B cell (primary cell): ENCODE data around the gene MOGAT2. TPM values are rescaled to one million over a fixed set of nuclear protein-coding genes. Genes with fewer than 3 reads are reported as not detected.

Source experiments
- ATAC-seq: fragments of 200-7000 bp; cut with Tn5 transposase; one replicate; pipeline ENCODE4 v1.10.0; 2021; ENCODE audit warnings: low read depth, mild to moderate bottlenecking, moderate number of reproducible peaks, moderate library complexity
- CTCF ChIA-PET: fragments of 350-600 bp; sonication (Branson Sonifier 250); formaldehyde crosslinking; loops from one replicate; lab custom pipeline; 2021; ENCODE audit warnings: antibody characterized with exemption, inconsistent platforms; lab: Charles Lee
- POLR2A ChIA-PET: fragments of 350-600 bp; sonication (Branson Sonifier 250); formaldehyde crosslinking; loops from one replicate; lab custom pipeline; 2021; ENCODE audit warnings: antibody characterized with exemption; lab: Charles Lee
- DNase-seq: peaks from one replicate; pipeline ENCODE4 v3.0.0; 2013
- H2AFZ ChIP-seq: 2 replicates; pipeline ENCODE4 v1.6.1; 2012; ENCODE audit warnings: mild to moderate bottlenecking, low read depth, low read length; ENCODE audit not compliant: insufficient read depth, poor library complexity, severe bottlenecking
- H3K27ac ChIP-seq, 2 donors: 1 replicate in 1 of 2; 2 replicates in 1 of 2; pipeline ENCODE4 v1.5.1; 2012 to 2013; ENCODE audit warnings: low read length in 2 of 2, mild to moderate bottlenecking in 2 of 2, moderate library complexity in 1 of 2
- H3K27me3 ChIP-seq, 4 experiments: fragments of 200-600 bp in 1 of 4; sonication (generic) in 1 of 4; replicated peaks in 1 of 4; 1 replicate in 2 of 4; 2 replicates in 2 of 4; pipeline versions ENCODE4 v1.6.1 to v1.7.0; 2013 to 2016; ENCODE audit warnings: low read length in 3 of 4, mild to moderate bottlenecking in 2 of 4, mixed read lengths in 1 of 4, moderate library complexity in 1 of 4; ENCODE audit not compliant: insufficient read depth in 4 of 4, control insufficient read depth in 3 of 4; ENCODE audit errors: control extremely low read depth in 1 of 4
- H3K36me3 ChIP-seq, 2 experiments: replicated peaks in 1 of 2; 1 replicate in 1 of 2; 2 replicates in 1 of 2; pipeline versions ENCODE4 v1.6.1 to v1.7.1; 2013; ENCODE audit warnings: low read length in 1 of 2; ENCODE audit not compliant: insufficient read depth in 2 of 2, control insufficient read depth in 1 of 2; ENCODE audit errors: control extremely low read depth in 1 of 2, extremely low read depth in 1 of 2
- H3K4me1 ChIP-seq, 2 donors: fragments of 200-600 bp in 1 of 2; sonication (generic) in 1 of 2; 1 replicate in 1 of 2; 2 replicates in 1 of 2; pipeline versions ENCODE4 v1.5.1 to v1.6.1; 2013 to 2017; ENCODE audit warnings: low read length in 2 of 2; ENCODE audit not compliant: control insufficient read depth in 2 of 2, insufficient read depth in 2 of 2
- H3K4me2 ChIP-seq: replicated peaks from 2 replicates; pipeline ENCODE3; 2012; ENCODE audit warnings: mild to moderate bottlenecking, low read depth, low read length; ENCODE audit not compliant: poor library complexity, severe bottlenecking
- H3K4me3 ChIP-seq, 5 experiments: fragments of 200-600 bp in 1 of 5; sonication (generic) in 1 of 5; 1 replicate in 3 of 5; 2 replicates in 2 of 5; pipeline versions ENCODE4 v1.5.1 to v1.7.0; 2011 to 2016; ENCODE audit warnings: low read length in 4 of 5, mild to moderate bottlenecking in 4 of 5, low read depth in 2 of 5, control low read depth in 1 of 5, moderate library complexity in 1 of 5; ENCODE audit not compliant: insufficient read depth in 1 of 5; ENCODE audit errors: control extremely low read depth in 1 of 5, extremely low read depth in 1 of 5
- H3K79me2 ChIP-seq: fragments of 200-600 bp; sonication (generic); one replicate; pipeline ENCODE4 v1.6.0; 2016; ENCODE audit warnings: low read length; ENCODE audit not compliant: control insufficient read depth, insufficient read depth
- H3K9ac ChIP-seq: fragments of 200-600 bp; sonication (generic); 2 replicates; pipeline ENCODE4 v1.6.1; 2017; ENCODE audit warnings: mild to moderate bottlenecking, low read length, moderate library complexity
- H3K9me3 ChIP-seq, 3 donors: one replicate each; pipeline versions ENCODE4 v1.6.1 to v1.7.1; 2013; ENCODE audit warnings: low read length in 2 of 3; ENCODE audit not compliant: control insufficient read depth in 2 of 3, insufficient read depth in 1 of 3; ENCODE audit errors: control extremely low read depth in 1 of 3
- H4K20me1 ChIP-seq: 2 replicates; pipeline ENCODE4 v1.6.0; 2012; ENCODE audit warnings: mild to moderate bottlenecking, low read length; ENCODE audit not compliant: insufficient read depth, control insufficient read depth, poor library complexity, severe bottlenecking
- H3K27ac Mint-ChIP-seq: one replicate; pipeline ENCODE4 v1.8.0; 2021; ENCODE audit warnings: mixed read lengths
- H3K27me3 Mint-ChIP-seq: one replicate; pipeline ENCODE4 v1.8.0; 2021; ENCODE audit warnings: mixed read lengths
- H3K4me1 Mint-ChIP-seq: one replicate; pipeline ENCODE4 v1.8.0; 2021; ENCODE audit warnings: mixed read lengths
- H3K4me3 Mint-ChIP-seq: one replicate; pipeline ENCODE4 v1.8.0; 2021; ENCODE audit warnings: mixed read lengths
- H3K9me3 Mint-ChIP-seq: one replicate; pipeline ENCODE4 v1.8.0; 2022; ENCODE audit warnings: mixed read lengths; ENCODE audit not compliant: insufficient read depth
- CTCF ChIP-seq: fragments of 200-600 bp; IDR thresholded peaks from one replicate; pipeline ENCODE4 v1.8.0; 2022; ENCODE audit warnings: antibody characterized with exemption, mild to moderate bottlenecking
- EZH2 ChIP-seq: IDR thresholded peaks from 2 replicates; pipeline ENCODE4 v1.6.1; 2012; ENCODE audit warnings: borderline replicate concordance, low read depth, mild to moderate bottlenecking, moderate library complexity, low read length; ENCODE audit not compliant: insufficient read depth, poor library complexity, severe bottlenecking
- WGBS: methylation state at CpG from one replicate; pipeline ENCODE4 v1.1.5; 2013; ENCODE audit warnings: missing lambda C conversion rate; ENCODE audit not compliant: insufficient coverage; 5-methylcytosine and 5-hydroxymethylcytosine counted together
- intact Hi-C: fragments of 100-400 bp; cut with micrococcal nuclease; formaldehyde crosslinking; loops from one replicate; pipeline ENCODE4 v1.10.0; 2022
- polyA plus RNA-seq: library from polyadenylated mRNA; depleted of rRNA; stranded (reverse); fragments of >200 nt; gene quantifications from 2 replicates; pipeline ENCODE4 v1.2.3, GENCODE V29; 2012
- total RNA-seq, 2 donors: library from RNA; stranded (reverse); fragments of 120-200 nt in 1 of 2; gene quantifications; 1 replicate in 1 of 2; 2 replicates in 1 of 2; pipeline versions ENCODE4 v1.2.3 to v1.2.4, GENCODE V29; 2013 to 2022

MOGAT2 gene
- total and polyA plus RNA-seq, 2 donors (not counting 1 experiment from before 2014, with no cell fraction given), result not detected

- H4K20me1 ChIP-seq, result no peaks in the 10 kb centered on the region
- no peak overlapping the region for H3K27ac ChIP-seq
- H3K9ac ChIP-seq, result no peak overlapping the region
- DNase-seq, result no peak
- intact Hi-C loops, result loop anchor here (1.0 to 10.0 kb wide), 3 partner anchors 46 to 432 kb away; partner anchors contain the start of gene DGAT2
- 85% methylated on average over 6 of the region's 9 CpGs for WGBS
- no peaks in the 10 kb centered on the region for H3K9me3 ChIP-seq
- no peak for ATAC-seq
- H3K4me2 ChIP-seq, result no peak overlapping the region
- Mint-ChIP-seq H3K9me3 (no peaks in the 10 kb centered on the region), H3K4me3 (no peak overlapping the region), H3K27ac (no peak overlapping the region), H3K4me1 (no peaks in the 10 kb centered on the region), H3K27me3 (no peaks in the 10 kb centered on the region)
- no peaks in the 10 kb centered on the region for H3K36me3 ChIP-seq
- no peak for TF ChIP-seq EZH2
- TF ChIP-seq CTCF, result no peak
- H3K4me3 ChIP-seq, result no peak overlapping the region
- POLR2A ChIA-PET, result interaction anchor here (1.5 kb wide), 1 partner anchor 47 kb away, joined by 3 read pairs; the partner anchor contains the start of gene DGAT2
- CTCF ChIA-PET, result interaction anchor here (0.9 to 1.9 kb wide), 8 partner anchors 8 to 596 kb away, joined by 3 to 18 read pairs (median 6); no protein-coding TSS in a partner anchor
- no peaks in the 10 kb centered on the region for H3K79me2 ChIP-seq
- H3K4me1 ChIP-seq, result no peaks in the 10 kb centered on the region
- H3K27me3 ChIP-seq, result no peaks in the 10 kb centered on the region
- no peak overlapping the region for H2AFZ ChIP-seq
These were observed 5.0 kb downstream of the MOGAT2 start for GRCh38 chr11:75722669-75723042.

- Histone ChIP-seq H3K9ac (no peak overlapping the region), H3K4me3 (no peak overlapping the region), H3K4me2 (no peak overlapping the region), H3K79me2 (no peaks in the 10 kb centered on the region), H4K20me1 (no peaks in the 10 kb centered on the region), H3K27ac (no peak overlapping the region), H3K36me3 (no peaks in the 10 kb centered on the region), H3K9me3 (no peaks in the 10 kb centered on the region), H3K27me3 (no peaks in the 10 kb centered on the region), H2AFZ (no peak overlapping the region), H3K4me1 (no peaks in the 10 kb centered on the region)
- WGBS, result 95% methylated on average over 13 of the region's 13 CpGs
- intact Hi-C loops, result loop anchor here (10.0 kb wide), 1 partner anchor 429 kb away; no protein-coding TSS in a partner anchor
- Mint-ChIP-seq H3K4me3 (no peak overlapping the region), H3K4me1 (no peaks in the 10 kb centered on the region), H3K9me3 (no peaks in the 10 kb centered on the region), H3K27me3 (peaks cover 4% of the 10 kb centered on the region), H3K27ac (no peak overlapping the region)
- DNase-seq (no peak), ATAC-seq (no peak)
- ChIA-PET POLR2A (no interaction called here), CTCF (interaction anchor here (0.8 to 1.7 kb wide), 2 partner anchors 32 to 482 kb away, joined by 3 to 4 read pairs; no protein-coding TSS in a partner anchor)
- TF ChIP-seq EZH2 (no peak), CTCF (no peak)
These were observed 8.1 kb downstream of the MOGAT2 start for GRCh38 chr11:75725547-75726320.
